Measurements from ENCODE around the gene NR2C2.

Gene NR2C2

GRCh38 chr3:15052335-15053242, 105.2 kb downstream of the NR2C2 start:
- H3K4me1 ChIP-seq (ENCODE audit: insufficient read depth, poor library complexity, severe bottlenecking) = no peaks in the 10 kb centered on the region
- no peaks in the 10 kb centered on the region for H3K27me3 ChIP-seq (ENCODE audit: insufficient read depth, poor library complexity, severe bottlenecking)
- H3K36me3 ChIP-seq (ENCODE audit: low read depth) = peaks cover 90% of the 10 kb centered on the region

GRCh38 chr3:15053541-15053940, 106.2 kb downstream of the NR2C2 start:
- no peak overlapping the region for H3K27ac ChIP-seq (ENCODE audit: poor library complexity, severe bottlenecking)
- ATAC-seq (ENCODE audit: low read depth) (no peak), DNase-seq (ENCODE audit: low spot score) (no peak)
- no peaks in the 10 kb centered on the region for H3K27me3 ChIP-seq (ENCODE audit: insufficient read depth, poor library complexity, severe bottlenecking)
- TF ChIP-seq CTCF (IDR thresholded peaks at IDR 0.05; ENCODE audit: poor library complexity, severe bottlenecking) = no peak
- H3K9me3 ChIP-seq (ENCODE audit: severe bottlenecking) = no peaks in the 10 kb centered on the region
- no peaks in the 10 kb centered on the region for H3K4me1 ChIP-seq (ENCODE audit: insufficient read depth, poor library complexity, severe bottlenecking)
- H3K36me3 ChIP-seq (ENCODE audit: low read depth) = peaks cover 90% of the 10 kb centered on the region
- H3K4me3 ChIP-seq (ENCODE audit: severe bottlenecking) = no peak overlapping the region

More at GRCh38 chr3:15052335-15053242, 105.2 kb downstream of the NR2C2 start:
- H3K9me3 ChIP-seq (ENCODE audit: severe bottlenecking) = no peaks in the 10 kb centered on the region
- no peak overlapping the region for H3K4me3 ChIP-seq (ENCODE audit: severe bottlenecking)
- ATAC-seq (ENCODE audit: low read depth) (no peak), DNase-seq (ENCODE audit: low spot score) (no peak)
- H3K27ac ChIP-seq (ENCODE audit: poor library complexity, severe bottlenecking) = no peak overlapping the region
- TF ChIP-seq CTCF (IDR thresholded peaks at IDR 0.05; ENCODE audit: poor library complexity, severe bottlenecking) = no peak

- Histone ChIP-seq H3K27ac (ENCODE audit: poor library complexity, severe bottlenecking) (no peak overlapping the region), H3K4me3 (ENCODE audit: severe bottlenecking) (no peak overlapping the region), H3K9me3 (ENCODE audit: severe bottlenecking) (no peaks in the 10 kb centered on the region), H3K27me3 (ENCODE audit: insufficient read depth, poor library complexity, severe bottlenecking) (no peaks in the 10 kb centered on the region), H3K4me1 (ENCODE audit: insufficient read depth, poor library complexity, severe bottlenecking) (no peaks in the 10 kb centered on the region), H3K36me3 (ENCODE audit: low read depth) (peaks cover 91% of the 10 kb centered on the region)
- TF ChIP-seq CTCF (IDR thresholded peaks at IDR 0.05; ENCODE audit: poor library complexity, severe bottlenecking) = no peak
- no peak for DNase-seq (ENCODE audit: low spot score)
- ATAC-seq (ENCODE audit: low read depth) = no peak
These were observed 107.7 kb downstream of the NR2C2 start for GRCh38 chr3:15055019-15055557.

- ATAC-seq (ENCODE audit: low read depth) = no peak
- no peak for TF ChIP-seq CTCF (IDR thresholded peaks at IDR 0.05; ENCODE audit: poor library complexity, severe bottlenecking)
- H3K27me3 ChIP-seq (ENCODE audit: insufficient read depth, poor library complexity, severe bottlenecking) = no peaks in the 10 kb centered on the region
- no peak overlapping the region for H3K27ac ChIP-seq (ENCODE audit: poor library complexity, severe bottlenecking)
- H3K4me1 ChIP-seq (ENCODE audit: insufficient read depth, poor library complexity, severe bottlenecking) = no peaks in the 10 kb centered on the region
- peaks cover 84% of the 10 kb centered on the region for H3K36me3 ChIP-seq (ENCODE audit: low read depth)
- H3K4me3 ChIP-seq (ENCODE audit: severe bottlenecking) = no peak overlapping the region
- DNase-seq (ENCODE audit: low spot score) = no peak
- H3K9me3 ChIP-seq (ENCODE audit: severe bottlenecking) = no peaks in the 10 kb centered on the region
These were observed 109.5 kb downstream of the NR2C2 start for GRCh38 chr3:15056676-15057404.
